Chondrocyte (in vitro differentiated cells): ENCODE measurements around the gene ITGA6. TPM values are rescaled to one million over a fixed set of nuclear protein-coding genes. Genes with fewer than 3 reads are reported as not detected.
"Not testable (repeated sequence)": the region's sequence is repeated elsewhere in the genome, so short reads cannot be mapped to it uniquely, and the experiment has no call there.

Source experiments
- DNase-seq: peaks from one replicate; pipeline ENCODE4 v3.0.0; 2021; ENCODE audit warnings: mixed read lengths, low spot score
- H3K27ac Mint-ChIP-seq: one replicate; pipeline ENCODE4 v1.8.0; 2021; ENCODE audit warnings: mild to moderate bottlenecking, moderate library complexity, mixed read lengths; ENCODE audit not compliant: unreplicated experiment
- H3K27me3 Mint-ChIP-seq: 2 replicates; pipeline ENCODE4 v1.8.0; 2021; ENCODE audit warnings: low read depth, mixed read lengths
- H3K36me3 Mint-ChIP-seq: 2 replicates; pipeline ENCODE4 v1.8.0; 2021; ENCODE audit warnings: low read depth, mixed read lengths
- H3K4me1 Mint-ChIP-seq: 2 replicates; pipeline ENCODE4 v1.8.0; 2021; ENCODE audit warnings: low read depth, mild to moderate bottlenecking, mixed read lengths
- H3K4me3 Mint-ChIP-seq: one replicate; pipeline ENCODE4 v1.8.0; 2021; ENCODE audit warnings: mild to moderate bottlenecking, moderate library complexity, mixed read lengths; ENCODE audit not compliant: unreplicated experiment
- H3K9me3 Mint-ChIP-seq: 2 replicates; pipeline ENCODE4 v1.8.0; 2021; ENCODE audit warnings: low read depth, mixed read lengths
- CTCF ChIP-seq: fragments of 200-600 bp; sonication (generic); IDR thresholded peaks from 2 replicates; pipeline ENCODE4 v1.5.0; 2021; ENCODE audit warnings: antibody characterized with exemption, mild to moderate bottlenecking, moderate library complexity
- total RNA-seq: library from RNA; stranded (reverse); gene quantifications from 3 replicates; pipeline ENCODE4 v1.2.1, GENCODE V29; 2021

ITGA6 gene
- total RNA-seq, 1 donor from 2014 or later = 5.0 TPM

- no peak overlapping the region for H3K27ac Mint-ChIP-seq
- peaks cover 4% of the 10 kb centered on the region for H3K36me3 Mint-ChIP-seq
- DNase-seq = no peak
- H3K4me1 Mint-ChIP-seq = peaks cover 5% of the 10 kb centered on the region
- no peak for TF ChIP-seq CTCF
- no peak overlapping the region for H3K4me3 Mint-ChIP-seq
- no peaks in the 10 kb centered on the region for H3K27me3 Mint-ChIP-seq
- H3K9me3 Mint-ChIP-seq = peaks cover 13% of the 10 kb centered on the region
These were observed 91.6 kb downstream of the ITGA6 start for GRCh38 chr2:172518995-172519394.

- no peak overlapping the region for H3K4me3 Mint-ChIP-seq
- H3K4me1 Mint-ChIP-seq = no peaks in the 10 kb centered on the region
- H3K27ac Mint-ChIP-seq = no peak overlapping the region
- peaks cover 11% of the 10 kb centered on the region for H3K36me3 Mint-ChIP-seq
- TF ChIP-seq CTCF = no peak
- H3K27me3 Mint-ChIP-seq = no peaks in the 10 kb centered on the region
- peaks cover 25% of the 10 kb centered on the region for H3K9me3 Mint-ChIP-seq
- no peak for DNase-seq
These were observed 98.2 kb downstream of the ITGA6 start for GRCh38 chr2:172525601-172526000.

- no peaks in the 10 kb centered on the region for H3K27me3 Mint-ChIP-seq
- DNase-seq = no peak
- peaks cover 9% of the 10 kb centered on the region for H3K36me3 Mint-ChIP-seq
- no peak overlapping the region for H3K4me3 Mint-ChIP-seq
- peaks cover 14% of the 10 kb centered on the region for H3K9me3 Mint-ChIP-seq
- no peak overlapping the region for H3K27ac Mint-ChIP-seq
- no peak for TF ChIP-seq CTCF
- H3K4me1 Mint-ChIP-seq = no peaks in the 10 kb centered on the region
These were observed 103.9 kb downstream of the ITGA6 start for GRCh38 chr2:172531309-172531708.

GRCh38 chr2:172532461-172532860 lies 105.1 kb downstream of the ITGA6 start:
- H3K27ac Mint-ChIP-seq, H3K36me3 Mint-ChIP-seq, H3K4me3 Mint-ChIP-seq, H3K4me1 Mint-ChIP-seq, DNase-seq, H3K27me3 Mint-ChIP-seq: not testable (repeated sequence)
- H3K9me3 Mint-ChIP-seq = peaks cover 11% of the 10 kb centered on the region

- Mint-ChIP-seq H3K9me3 (peaks cover 9% of the 10 kb centered on the region), H3K4me1 (no peaks in the 10 kb centered on the region), H3K36me3 (peaks cover 9% of the 10 kb centered on the region), H3K27ac (no peak overlapping the region), H3K27me3 (no peaks in the 10 kb centered on the region), H3K4me3 (no peak overlapping the region)
- TF ChIP-seq CTCF = no peak
- no peak for DNase-seq
These were observed 106.3 kb downstream of the ITGA6 start for GRCh38 chr2:172533687-172534086.

GRCh38 chr2:172535119-172535518 lies 107.7 kb downstream of the ITGA6 start:
- H3K27me3 Mint-ChIP-seq = no peaks in the 10 kb centered on the region
- peaks cover 6% of the 10 kb centered on the region for H3K36me3 Mint-ChIP-seq
- no peaks in the 10 kb centered on the region for H3K4me1 Mint-ChIP-seq
- H3K4me3 Mint-ChIP-seq = no peak overlapping the region
- no peak for DNase-seq
- H3K9me3 Mint-ChIP-seq = peaks cover 5% of the 10 kb centered on the region
- TF ChIP-seq CTCF = no peak
- H3K27ac Mint-ChIP-seq = no peak overlapping the region

- DNase-seq, H3K27me3 Mint-ChIP-seq, H3K36me3 Mint-ChIP-seq, H3K9me3 Mint-ChIP-seq, H3K4me1 Mint-ChIP-seq, H3K27ac Mint-ChIP-seq, H3K4me3 Mint-ChIP-seq: not testable (repeated sequence)
These were observed 110.5 kb downstream of the ITGA6 start for GRCh38 chr2:172537851-172538250.
